Measurements from ENCODE around the gene MINPP1. TPM values are rescaled to one million over a fixed set of nuclear protein-coding genes. Genes with fewer than 3 reads are reported as not detected.

Gene MINPP1
- 32.4 and 40.0 TPM in 2 replicates for total RNA-seq

GRCh38 chr10:87504640-87505365 lies at the start of gene MINPP1:
Gene MINPP1, plus strand, starts transcription at chr10:87504893. Its CDS starts 23 bp downstream, at chr10:87504916.

Other genes with a start within 250 kb of the MINPP1 start
- 1.4 and 1.5 TPM in 2 replicates for gene NUTM2D, start 147.1 kb upstream of the MINPP1 start, total RNA-seq
- 114 and 147 TPM in 2 replicates for gene PAPSS2, start 155.0 kb downstream of the MINPP1 start, total RNA-seq

Data from smooth muscle cell of bladder (primary cell).